Activated CD4-positive, CD25-positive, alpha-beta regulatory T cell treated with anti-CD3 and anti-CD28 coated beads, Interleukin-2, amount 50 U/mL, for 24 hours (primary cell): ENCODE results near the gene SEMA4F.

ENCODE experiments used
- ATAC-seq, 2 donors: fragments of 150-1000 bp; cut with Tn5 transposase; one replicate each; pipeline ENCODE4 v1.10.0; 2021; ENCODE audit warnings: mild to moderate bottlenecking in 1 of 2, moderate library complexity in 1 of 2

SEMA4F gene

GRCh38 chr2:74708883-74709282 is 54.8 kb downstream of the SEMA4F start:
- ATAC-seq: no peak

- no peak for ATAC-seq
Observed at GRCh38 chr2:74712223-74713053, 58.4 kb downstream of the SEMA4F start.

- no peak for ATAC-seq
Observed at GRCh38 chr2:74714691-74715080, 60.6 kb downstream of the SEMA4F start.

GRCh38 chr2:74715081-74715791 is 61.2 kb downstream of the SEMA4F start:
- ATAC-seq: peak; percentile 85

- ATAC-seq: no peak
Observed at GRCh38 chr2:74715880-74716279, 61.8 kb downstream of the SEMA4F start.

- no peak for ATAC-seq
Observed at GRCh38 chr2:74719066-74719465, 65.0 kb downstream of the SEMA4F start.

- ATAC-seq: no peak
Observed at GRCh38 chr2:74721316-74721715, 67.3 kb downstream of the SEMA4F start.

- no peak for ATAC-seq
Observed at GRCh38 chr2:74724496-74724895, 70.4 kb downstream of the SEMA4F start.

GRCh38 chr2:74725287-74725686 is 71.2 kb downstream of the SEMA4F start:
- no peak for ATAC-seq

GRCh38 chr2:74728842-74729241 is 74.8 kb downstream of the SEMA4F start:
- ATAC-seq: no peak

GRCh38 chr2:74730530-74730929 is 76.5 kb downstream of the SEMA4F start:
- ATAC-seq: no peak
